Fibroblast of lung (primary cell): ENCODE results near the gene CDK13.

Experiments used
- EZH2 ChIP-seq: IDR thresholded peaks from 2 replicates; pipeline ENCODE4 v1.5.1; 2012; ENCODE audit warnings: low read length, control low read depth, mild to moderate bottlenecking; ENCODE audit errors: missing control alignments
- TF ChIP-seq, protein P1 (sequence below), 2 donors: IDR thresholded peaks in 1 of 2; conservative IDR thresholded peaks in 1 of 2; 1 replicate in 1 of 2; 2 replicates in 1 of 2; pipeline ENCODE4 v1.5.1; 2011 to 2012; ENCODE audit warnings: low read length in 2 of 2, control low read depth in 1 of 2, inconsistent platforms in 1 of 2, low read depth in 1 of 2, mild to moderate bottlenecking in 1 of 2

DNA sequence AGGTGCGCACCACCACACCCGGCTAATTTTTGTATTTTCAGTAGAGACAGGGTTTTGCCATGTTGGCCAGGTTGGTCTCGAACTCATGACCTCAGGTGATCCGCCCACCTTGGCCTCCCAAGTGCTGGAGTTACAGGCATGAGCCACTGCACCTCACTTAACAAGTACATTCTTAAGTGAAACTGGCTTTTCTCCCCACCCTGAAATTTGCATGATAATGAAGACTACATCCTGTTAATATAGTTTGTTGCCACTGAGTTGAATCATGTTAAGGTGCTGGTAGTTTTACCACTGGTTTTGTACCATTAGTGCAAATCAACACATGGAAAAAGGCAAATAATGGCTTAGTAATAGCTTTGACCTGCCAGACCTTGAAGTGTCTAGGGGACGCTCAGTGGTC is 122.2 kb downstream of the CDK13 start:
- TF ChIP-seq, protein P1, sequence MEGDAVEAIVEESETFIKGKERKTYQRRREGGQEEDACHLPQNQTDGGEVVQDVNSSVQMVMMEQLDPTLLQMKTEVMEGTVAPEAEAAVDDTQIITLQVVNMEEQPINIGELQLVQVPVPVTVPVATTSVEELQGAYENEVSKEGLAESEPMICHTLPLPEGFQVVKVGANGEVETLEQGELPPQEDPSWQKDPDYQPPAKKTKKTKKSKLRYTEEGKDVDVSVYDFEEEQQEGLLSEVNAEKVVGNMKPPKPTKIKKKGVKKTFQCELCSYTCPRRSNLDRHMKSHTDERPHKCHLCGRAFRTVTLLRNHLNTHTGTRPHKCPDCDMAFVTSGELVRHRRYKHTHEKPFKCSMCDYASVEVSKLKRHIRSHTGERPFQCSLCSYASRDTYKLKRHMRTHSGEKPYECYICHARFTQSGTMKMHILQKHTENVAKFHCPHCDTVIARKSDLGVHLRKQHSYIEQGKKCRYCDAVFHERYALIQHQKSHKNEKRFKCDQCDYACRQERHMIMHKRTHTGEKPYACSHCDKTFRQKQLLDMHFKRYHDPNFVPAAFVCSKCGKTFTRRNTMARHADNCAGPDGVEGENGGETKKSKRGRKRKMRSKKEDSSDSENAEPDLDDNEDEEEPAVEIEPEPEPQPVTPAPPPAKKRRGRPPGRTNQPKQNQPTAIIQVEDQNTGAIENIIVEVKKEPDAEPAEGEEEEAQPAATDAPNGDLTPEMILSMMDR (conservative IDR thresholded peaks at IDR 0.05 in 1 of 2, IDR thresholded peaks at IDR 0.05 in 1 of 2; ENCODE audit: low read depth in 1 of 2, low read length in 2 of 2) = no peak
- TF ChIP-seq EZH2 = no peak
